Sigmoid colon (tissue), 7 donors: ENCODE data around the gene CA11. TPM values are rescaled to one million over a fixed set of nuclear protein-coding genes. Genes with fewer than 3 reads are reported as not detected.

Source experiments
- DNase-seq: peaks from one replicate; pipeline ENCODE4 v3.0.0-alpha.2; 2019
- H3K27ac ChIP-seq, 4 donors: fragments of 200-600 bp; sonication (generic); one replicate each; pipeline ENCODE4 v1.5.1; 2016 to 2019; ENCODE audit warnings: mild to moderate bottlenecking in 1 of 4
- H3K27me3 ChIP-seq, 3 donors: fragments of 200-600 bp; sonication (generic); one replicate each; pipeline ENCODE4 v1.5.1; 2019; ENCODE audit warnings: mild to moderate bottlenecking in 1 of 3
- H3K36me3 ChIP-seq, 4 donors: fragments of 200-600 bp; sonication (generic); one replicate each; pipeline ENCODE4 v1.5.1; 2016 to 2019
- H3K4me1 ChIP-seq, 4 donors: fragments of 200-600 bp; sonication (generic); one replicate each; pipeline ENCODE4 v1.5.1; 2017 to 2019
- H3K4me3 ChIP-seq, 4 donors: fragments of 200-600 bp; sonication (generic); one replicate each; pipeline ENCODE4 v1.5.1; 2017 to 2019; ENCODE audit warnings: mild to moderate bottlenecking in 2 of 4, moderate library complexity in 1 of 4
- H3K9me3 ChIP-seq, 4 donors: fragments of 200-600 bp in 3 of 4; sonication (generic) in 3 of 4; one replicate each; pipeline versions ENCODE4 v1.5.1 to v1.6.1; 2013 to 2019
- CTCF ChIP-seq, 4 experiments: fragments of 450-650 bp in 3 of 4; fragments of 200-600 bp in 1 of 4; IDR thresholded peaks; one replicate each; pipeline ENCODE4 v1.5.1; 2016 to 2019; ENCODE audit warnings: antibody characterized with exemption in 4 of 4, mild to moderate bottlenecking in 3 of 4, moderate library complexity in 2 of 4
- EP300 ChIP-seq, 4 donors: sonication (generic); formaldehyde crosslinking; IDR thresholded peaks; one replicate each; pipeline ENCODE4 v1.6.1; 2017; ENCODE audit warnings: antibody characterized with exemption in 4 of 4
- POLR2A ChIP-seq, 2 donors: fragments of 450-650 bp; IDR thresholded peaks; one replicate each; pipeline ENCODE4 v1.6.1; 2016; ENCODE audit warnings: antibody characterized with exemption in 2 of 2, mild to moderate bottlenecking in 2 of 2, moderate library complexity in 2 of 2
- POLR2AphosphoS5 ChIP-seq, 4 donors: sonication (generic); formaldehyde crosslinking; IDR thresholded peaks; one replicate each; pipeline ENCODE4 v1.6.1; 2017; ENCODE audit warnings: antibody characterized with exemption in 4 of 4
- WGBS, 2 donors: extraction: QIAGEN DNeasy Blood & Tissue Kit; methylation state at CpG; one replicate each; pipeline ENCODE4 v1.1.7; 2013; 5-methylcytosine and 5-hydroxymethylcytosine counted together
- intact Hi-C: fragments of 100-400 bp; cut with DNase I; formaldehyde crosslinking; loops from one replicate; pipeline ENCODE4 v1.15.1; 2023
- polyA plus RNA-seq, 3 donors: library from polyadenylated mRNA; stranded (reverse); fragments of 200-250 nt; gene quantifications; one replicate each; pipeline ENCODE4 v1.2.3, GENCODE V29; 2013
- total RNA-seq, 4 donors: library from RNA; depleted of rRNA; stranded (reverse); fragments of >200 nt; gene quantifications; one replicate each; pipeline ENCODE4 v1.1.0, GENCODE V29; 2016
- donor health status: healthy with polysubstance abuse.
- donor health status: Bipolar disorder and iron deficiency.
- donor health status: healthy.

CA11 gene
- total and polyA plus RNA-seq, 7 donors, result 2.1 to 29.6 (median 13.2) TPM

GRCh38 chr19:48591021-48591420 lies 55.0 kb downstream of the CA11 start:
- 85 to 87% methylated on average over 5 of the region's 5 CpGs for WGBS, 2 donors
- peaks cover 0 to 16% (median 6%) of the 10 kb centered on the region in 4 donors for H3K4me1 ChIP-seq
- intact Hi-C loops, result no loop called here

GRCh38 chr19:48588670-48589401 lies 57.2 kb downstream of the CA11 start:
- Histone ChIP-seq H3K27me3 (no peaks in the 10 kb centered on the region), H3K36me3 (no peaks in the 10 kb centered on the region), H3K4me3 (peak overlapping the region; percentile 28 to 49 (median 44)), H3K27ac (peak overlapping the region in 3 of 4 donors; percentile 33 to 48 (median 44)), H3K4me1 (peaks cover 0 to 21% (median 8%) of the 10 kb centered on the region in 4 donors), H3K9me3 (no peaks in the 10 kb centered on the region)
- 3 to 4% methylated on average over 36 of the region's 36 CpGs for WGBS, 2 donors
- peak; percentile 94 for DNase-seq
- intact Hi-C loops, result loop anchor here (1.0 kb wide), 1 partner anchor 29 kb away; no protein-coding TSS in a partner anchor
- TF ChIP-seq EP300 (IDR thresholded peaks at IDR 0.05), result no peak
- TF ChIP-seq POLR2AphosphoS5 (IDR thresholded peaks at IDR 0.05), result peak in 2 of 4 donors; percentile 18 to 39
- peak; percentile 93 to 96 (median 94) for TF ChIP-seq CTCF (IDR thresholded peaks at IDR 0.05)
- TF ChIP-seq POLR2A (IDR thresholded peaks at IDR 0.05), result no peak

More at GRCh38 chr19:48591021-48591420, 55.0 kb downstream of the CA11 start:
- no peak overlapping the region for H3K27ac ChIP-seq
- no peaks in the 10 kb centered on the region for H3K27me3 ChIP-seq
- H3K9me3 ChIP-seq, result no peaks in the 10 kb centered on the region
- H3K36me3 ChIP-seq, result no peaks in the 10 kb centered on the region
- TF ChIP-seq POLR2A (IDR thresholded peaks at IDR 0.05), result no peak
- no peak for TF ChIP-seq CTCF (IDR thresholded peaks at IDR 0.05)
- no peak for TF ChIP-seq EP300 (IDR thresholded peaks at IDR 0.05)
- no peak overlapping the region for H3K4me3 ChIP-seq
- no peak for DNase-seq

Other genes starting within 250 kb of the CA11 start
- 10 to 100 TPM; 12.5 to 25.5 (median 17.6) TPM for gene GRWD1, start 200.2 kb downstream of the CA11 start, total RNA-seq
- 10 to 100 TPM in 1 of 3 donors, 1 to 10 TPM in 2; 7.8 to 21.5 (median 9.9) TPM for gene GRWD1, start 200.2 kb downstream of the CA11 start, polyA plus RNA-seq
- gene KCNJ14, start 190.6 kb downstream of the CA11 start, total RNA-seq, result 1 to 10 TPM in 1 of 4 donors, under 1 TPM in 3; 0.16 to 1.4 (median 0.49) TPM
- gene KCNJ14, start 190.6 kb downstream of the CA11 start, polyA plus RNA-seq, result under 1 TPM in 2 of 3 donors, not detected in 1; under 0.01 to 0.61 TPM
- gene CYTH2, start 176.8 kb downstream of the CA11 start, total RNA-seq, result 10 to 100 TPM; 30.0 to 49.3 (median 35.8) TPM
- 10 to 100 TPM; 52.8 to 71.4 (median 64.9) TPM for gene CYTH2, start 176.8 kb downstream of the CA11 start, polyA plus RNA-seq
- 1 to 10 TPM in 1 of 4 donors, under 1 TPM in 1, not detected in 2; 0.14 to 1.1 TPM for gene LMTK3, start 134.4 kb downstream of the CA11 start, total RNA-seq
- 1 to 10 TPM in 1 of 3 donors, under 1 TPM in 1, not detected in 1; 0.23 to 1.7 TPM for gene LMTK3, start 134.4 kb downstream of the CA11 start, polyA plus RNA-seq
- gene SULT2B1, start 94.0 kb downstream of the CA11 start, total RNA-seq, result under 1 TPM in 1 of 4 donors, not detected in 3; 0.82 TPM
- 1 to 10 TPM; 1.2 to 2.8 (median 2.4) TPM for gene SULT2B1, start 94.0 kb downstream of the CA11 start, polyA plus RNA-seq
- not detected for gene SPACA4, start 39.4 kb downstream of the CA11 start, total RNA-seq
- under 1 TPM in 1 of 3 donors, not detected in 2; 0.34 TPM for gene SPACA4, start 39.4 kb downstream of the CA11 start, polyA plus RNA-seq
- gene FAM83E, start 31.1 kb downstream of the CA11 start, total RNA-seq, result not detected
- gene FAM83E, start 31.1 kb downstream of the CA11 start, polyA plus RNA-seq, result 100 to 1,000 TPM; 109 to 168 (median 125) TPM
- 1,000 to 10,000 TPM; 2,699 to 3,791 (median 2,810) TPM for gene RPL18, start 27.0 kb downstream of the CA11 start, total RNA-seq
- 1,000 to 10,000 TPM; 2,118 to 3,330 (median 2,641) TPM for gene RPL18, start 27.0 kb downstream of the CA11 start, polyA plus RNA-seq
- gene SPHK2, start 26.7 kb downstream of the CA11 start, total RNA-seq, result 10 to 100 TPM in 3 of 4 donors, 1 to 10 TPM in 1; 10.0 to 16.9 (median 12.8) TPM
- gene SPHK2, start 26.7 kb downstream of the CA11 start, polyA plus RNA-seq, result 10 to 100 TPM; 18.0 to 45.6 (median 33.5) TPM
- 10 to 100 TPM; 10.5 to 14.1 (median 11.9) TPM for gene DBP, start 8.8 kb downstream of the CA11 start, total RNA-seq
- gene DBP, start 8.8 kb downstream of the CA11 start, polyA plus RNA-seq, result 10 to 100 TPM in 1 of 3 donors, 1 to 10 TPM in 2; 6.2 to 10.2 (median 9.8) TPM
- 1 to 10 TPM in 1 of 4 donors, under 1 TPM in 1, not detected in 2; 0.49 to 1.2 TPM for gene NTN5, start 26.8 kb upstream of the CA11 start, total RNA-seq
- gene NTN5, start 26.8 kb upstream of the CA11 start, polyA plus RNA-seq, result under 1 TPM in 1 of 3 donors, not detected in 2; 0.32 TPM
- gene FUT2, start 49.8 kb upstream of the CA11 start, total RNA-seq, result not detected
- 10 to 100 TPM; 37.2 to 62.7 (median 59.4) TPM for gene FUT2, start 49.8 kb upstream of the CA11 start, polyA plus RNA-seq
- gene MAMSTR, start 73.5 kb upstream of the CA11 start, total RNA-seq, result 1 to 10 TPM in 1 of 4 donors, under 1 TPM in 3; 0.82 to 1.8 (median 0.89) TPM
- gene MAMSTR, start 73.5 kb upstream of the CA11 start, polyA plus RNA-seq, result 1 to 10 TPM in 1 of 3 donors, under 1 TPM in 1, not detected in 1; 0.69 to 1.0 TPM
- 10 to 100 TPM in 2 of 4 donors, 1 to 10 TPM in 2; 4.9 to 11.4 (median 10.5) TPM for gene RASIP1, start 94.4 kb upstream of the CA11 start, total RNA-seq
- gene RASIP1, start 94.4 kb upstream of the CA11 start, polyA plus RNA-seq, result 1 to 10 TPM in 2 of 3 donors, under 1 TPM in 1; 0.69 to 6.0 (median 5.0) TPM
- not detected for gene IZUMO1, start 100.7 kb upstream of the CA11 start, total RNA-seq
- gene IZUMO1, start 100.7 kb upstream of the CA11 start, polyA plus RNA-seq, result 1 to 10 TPM in 1 of 3 donors, under 1 TPM in 1, not detected in 1; 0.15 to 1.8 TPM
- gene FUT1, start 106.5 kb upstream of the CA11 start, total RNA-seq, result under 1 TPM in 3 of 4 donors, not detected in 1; 0.41 to 0.71 (median 0.49) TPM
- gene FUT1, start 106.5 kb upstream of the CA11 start, polyA plus RNA-seq, result under 1 TPM in 2 of 3 donors, not detected in 1; under 0.01 to 0.80 TPM
- gene FGF21, start 109.3 kb upstream of the CA11 start, total RNA-seq, result not detected
- not detected for gene FGF21, start 109.3 kb upstream of the CA11 start, polyA plus RNA-seq
- gene BCAT2, start 164.8 kb upstream of the CA11 start, total RNA-seq, result 10 to 100 TPM; 29.8 to 46.7 (median 32.9) TPM
- 10 to 100 TPM; 52.7 to 61.0 (median 54.1) TPM for gene BCAT2, start 164.8 kb upstream of the CA11 start, polyA plus RNA-seq
- 10 to 100 TPM; 14.1 to 20.1 (median 18.3) TPM for gene HSD17B14, start 190.3 kb upstream of the CA11 start, total RNA-seq
- gene HSD17B14, start 190.3 kb upstream of the CA11 start, polyA plus RNA-seq, result 10 to 100 TPM in 1 of 3 donors, 1 to 10 TPM in 2; 4.3 to 21.0 (median 4.9) TPM
- gene PLEKHA4, start 222.4 kb upstream of the CA11 start, total RNA-seq, result 10 to 100 TPM; 13.8 to 44.7 (median 19.5) TPM
- 10 to 100 TPM; 18.0 to 28.2 (median 21.2) TPM for gene PLEKHA4, start 222.4 kb upstream of the CA11 start, polyA plus RNA-seq
- gene PPP1R15A, start 226.2 kb upstream of the CA11 start, total RNA-seq, result 10 to 100 TPM; 22.1 to 69.8 (median 31.2) TPM
- gene PPP1R15A, start 226.2 kb upstream of the CA11 start, polyA plus RNA-seq, result 10 to 100 TPM; 43.2 to 60.8 (median 55.9) TPM